ENCODE measurements around the gene ITGBL1. TPM values are rescaled to one million over a fixed set of nuclear protein-coding genes. Genes with fewer than 3 reads are reported as not detected.

ITGBL1 gene
- total and polyA plus RNA-seq, 2 of the 13 experiments (the other 11 are each of a cell fraction or from before 2014, with no cell fraction given): 0.02 TPM; not detected in 1

- TF ChIP-seq ZNF484 (CRISPR knock-in tag; IDR thresholded peaks at IDR 0.05; ENCODE audit: borderline replicate concordance, low read depth): no peak
- TF ChIP-seq NAIF1 (CRISPR knock-in tag; IDR thresholded peaks at IDR 0.05; ENCODE audit: borderline replicate concordance): no peak
- TF ChIP-seq ZNF646 (CRISPR knock-in tag; IDR thresholded peaks at IDR 0.05): no peak
- no peak for TF ChIP-seq ZKSCAN1 (IDR thresholded peaks at IDR 0.05; ENCODE audit: low read length)
- no peak for TF ChIP-seq THRA (CRISPR knock-in tag; IDR thresholded peaks at IDR 0.05; ENCODE audit: borderline replicate concordance)
- no peak for TF ChIP-seq TEAD3 (CRISPR knock-in tag; optimal IDR thresholded peaks at IDR 0.05; ENCODE audit: borderline replicate concordance)
- no peak for TF ChIP-seq ZNF652 (CRISPR knock-in tag; IDR thresholded peaks at IDR 0.05; ENCODE audit: borderline replicate concordance, low read depth)
- peak; percentile 27 for TF ChIP-seq ZFP36 (IDR thresholded peaks at IDR 0.05; ENCODE audit: borderline replicate concordance, low read depth, low read length, partially characterized antibody)
- TF ChIP-seq GATAD2A (CRISPR knock-in tag; IDR thresholded peaks at IDR 0.05): peak; percentile 80; the same call in 1 of the 2 replicates
- TF ChIP-seq TRIM24 (CRISPR knock-in tag; IDR thresholded peaks at IDR 0.05): no peak
- no peak for TF ChIP-seq FOXA1 (IDR thresholded peaks at IDR 0.05)
- no peak for TF ChIP-seq FOXA1 (CRISPR knock-in tag; IDR thresholded peaks at IDR 0.05)
- TF ChIP-seq FLYWCH1 (CRISPR knock-in tag; IDR thresholded peaks at IDR 0.05): no peak
- TF ChIP-seq NBN (conservative IDR thresholded peaks at IDR 0.05): no peak
- 0 out of 2 replicates have a peak, but pooled peaks have one; percentile 21 for TF ChIP-seq GATAD1 (CRISPR knock-in tag; IDR thresholded peaks at IDR 0.05)
- no peak for TF ChIP-seq TSC22D2 (CRISPR knock-in tag; IDR thresholded peaks at IDR 0.05; ENCODE audit: borderline replicate concordance)
- no peak for TF ChIP-seq FUBP1 (CRISPR knock-in tag; IDR thresholded peaks at IDR 0.05; ENCODE audit: borderline replicate concordance)
- TF ChIP-seq ZBED4 (CRISPR knock-in tag; IDR thresholded peaks at IDR 0.05; ENCODE audit: borderline replicate concordance): no peak
These were observed 257.5 kb downstream of the ITGBL1 start (continued) for GRCh38 chr13:101709952-101710351.

All from HepG2 (cell line).